GM12891 (cell line): ENCODE measurements around the gene MYO9B.

Experiments used
- POLR2A ChIP-seq: IDR thresholded peaks from 2 replicates; pipeline ENCODE4 v1.6.1; 2011; ENCODE audit warnings: low read depth, low read length, control low read depth
- POLR2AphosphoS5 ChIP-seq: IDR thresholded peaks from 2 replicates; pipeline ENCODE4 v1.6.1; 2011; ENCODE audit warnings: low read depth, low read length, control low read depth
- SPI1 ChIP-seq: IDR thresholded peaks from 2 replicates; pipeline ENCODE4 v1.6.1; 2011; ENCODE audit warnings: low read depth, low read length, control low read depth

DNA sequence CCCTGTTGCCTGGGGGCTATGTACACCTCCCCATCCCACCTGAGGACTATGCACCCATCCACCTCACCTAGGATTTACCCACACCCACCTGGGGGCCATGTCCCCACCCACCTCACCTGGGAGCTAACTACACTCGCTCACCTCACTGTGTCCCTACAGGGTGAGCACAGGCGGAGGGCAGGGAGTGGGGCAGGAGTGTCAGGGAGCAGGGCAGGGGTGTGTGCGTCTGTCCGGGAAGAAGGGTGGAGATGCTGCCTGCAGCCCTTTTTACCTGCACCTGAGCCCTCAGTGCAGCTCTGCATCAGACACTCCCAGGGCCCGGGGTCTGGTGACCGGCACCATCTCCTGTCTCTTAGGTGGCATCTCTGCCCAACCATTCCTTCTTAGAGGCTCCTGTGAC is 38.4 kb upstream of the MYO9B start:
- TF ChIP-seq POLR2A (no peak), POLR2AphosphoS5 (no peak), SPI1 (no peak)
